GM19193 (cell line): ENCODE results near the gene CBX1.

Experiments
- POLR2A ChIP-seq: IDR thresholded peaks from 4 replicates; pipeline ENCODE4 v1.6.1; 2011; ENCODE audit not compliant: insufficient read depth, insufficient read length; ENCODE audit errors: extremely low read depth

Gene CBX1

DNA sequence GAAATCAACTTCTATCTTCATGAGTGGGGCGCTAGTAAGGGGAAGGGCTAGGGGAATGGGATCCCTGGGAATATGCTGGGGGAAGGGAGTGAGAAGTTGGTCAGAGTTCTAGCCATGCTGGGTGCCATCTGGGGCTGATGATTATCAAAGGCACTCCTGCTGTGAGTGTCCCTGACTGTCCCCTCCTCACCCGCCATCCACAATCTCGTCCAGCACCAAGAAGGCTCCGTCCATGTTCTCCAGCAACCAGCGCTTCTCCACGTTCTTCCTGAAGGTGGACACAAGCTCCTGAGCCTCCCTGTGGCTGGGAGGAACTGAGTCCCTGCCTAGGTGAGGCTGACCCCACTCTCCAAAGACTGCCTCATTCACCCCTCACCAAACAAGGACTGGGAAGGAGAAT is 69.3 kb downstream of the CBX1 start:
- no peak for TF ChIP-seq POLR2A

DNA sequence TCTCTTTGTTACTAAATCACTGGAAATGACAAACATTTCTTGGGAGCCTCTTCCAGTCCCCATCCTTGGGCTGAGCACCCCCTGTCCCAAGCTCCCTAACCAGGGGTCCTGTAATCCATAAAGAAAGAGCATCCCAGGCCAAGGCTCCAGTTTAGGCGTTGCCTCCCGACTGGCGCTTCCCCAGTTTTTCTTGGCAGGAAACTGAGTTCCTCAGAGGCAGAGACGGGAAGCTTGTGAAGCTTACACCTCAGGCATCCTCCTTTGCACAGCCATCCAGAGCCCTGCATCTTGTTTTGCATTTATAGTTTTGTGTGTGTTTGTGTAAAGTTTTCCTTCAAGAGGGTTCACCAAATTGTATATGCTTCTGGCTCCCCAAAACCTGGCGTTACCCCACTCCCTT is 70.7 kb downstream of the CBX1 start:
- TF ChIP-seq POLR2A, result no peak

DNA sequence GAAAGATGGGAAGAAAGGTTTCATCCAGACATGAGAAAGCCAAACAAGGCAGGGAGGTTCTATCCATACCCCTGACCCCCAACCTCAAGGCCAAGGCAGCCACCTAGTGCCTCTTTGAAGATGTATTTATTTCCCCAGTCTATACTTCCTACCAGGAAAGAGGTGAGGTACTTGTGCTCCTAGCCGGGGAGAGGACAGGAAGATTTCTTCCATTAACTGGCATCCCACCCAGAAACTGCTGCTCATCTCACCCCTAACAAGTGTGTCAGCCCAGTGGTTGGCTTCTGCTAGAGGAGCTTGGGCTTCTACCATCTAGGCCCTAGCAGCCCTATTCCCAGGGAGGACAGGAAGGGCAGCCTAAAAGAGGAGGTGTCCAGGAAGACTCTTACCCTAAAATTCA is 72.5 kb downstream of the CBX1 start:
- no peak for TF ChIP-seq POLR2A

DNA sequence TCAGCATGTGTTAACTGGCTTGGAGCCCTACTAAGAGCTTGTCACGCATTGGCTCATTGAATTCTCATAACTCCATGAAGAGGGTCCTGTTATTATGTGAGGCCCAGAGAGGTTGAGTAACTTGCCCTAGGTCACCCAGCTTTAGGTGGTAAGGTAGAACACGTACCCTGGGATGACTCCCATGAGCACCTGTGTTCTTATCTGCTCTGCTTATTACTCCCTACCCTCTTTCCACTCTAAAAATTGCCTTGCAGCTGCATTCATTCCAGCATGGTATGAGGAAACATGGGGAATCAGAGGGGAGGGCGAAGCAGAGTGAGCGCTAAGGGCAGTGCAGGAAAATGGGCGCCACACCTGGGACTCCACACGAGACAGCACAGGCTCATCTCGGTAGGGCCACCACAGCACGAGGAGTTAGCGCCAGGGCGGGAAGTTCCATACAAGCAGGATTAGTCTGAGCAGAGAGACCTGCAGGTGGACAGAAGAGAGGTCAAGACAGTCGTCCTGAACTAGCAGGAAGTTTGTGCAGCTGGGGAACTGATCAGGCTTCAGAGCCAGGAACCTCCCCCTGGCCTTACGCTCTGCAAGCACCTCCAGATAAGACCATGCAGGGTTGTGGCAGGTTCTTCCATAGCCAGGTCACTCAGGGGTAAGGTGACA is 73.8 kb downstream of the CBX1 start:
- TF ChIP-seq POLR2A, result no peak

DNA sequence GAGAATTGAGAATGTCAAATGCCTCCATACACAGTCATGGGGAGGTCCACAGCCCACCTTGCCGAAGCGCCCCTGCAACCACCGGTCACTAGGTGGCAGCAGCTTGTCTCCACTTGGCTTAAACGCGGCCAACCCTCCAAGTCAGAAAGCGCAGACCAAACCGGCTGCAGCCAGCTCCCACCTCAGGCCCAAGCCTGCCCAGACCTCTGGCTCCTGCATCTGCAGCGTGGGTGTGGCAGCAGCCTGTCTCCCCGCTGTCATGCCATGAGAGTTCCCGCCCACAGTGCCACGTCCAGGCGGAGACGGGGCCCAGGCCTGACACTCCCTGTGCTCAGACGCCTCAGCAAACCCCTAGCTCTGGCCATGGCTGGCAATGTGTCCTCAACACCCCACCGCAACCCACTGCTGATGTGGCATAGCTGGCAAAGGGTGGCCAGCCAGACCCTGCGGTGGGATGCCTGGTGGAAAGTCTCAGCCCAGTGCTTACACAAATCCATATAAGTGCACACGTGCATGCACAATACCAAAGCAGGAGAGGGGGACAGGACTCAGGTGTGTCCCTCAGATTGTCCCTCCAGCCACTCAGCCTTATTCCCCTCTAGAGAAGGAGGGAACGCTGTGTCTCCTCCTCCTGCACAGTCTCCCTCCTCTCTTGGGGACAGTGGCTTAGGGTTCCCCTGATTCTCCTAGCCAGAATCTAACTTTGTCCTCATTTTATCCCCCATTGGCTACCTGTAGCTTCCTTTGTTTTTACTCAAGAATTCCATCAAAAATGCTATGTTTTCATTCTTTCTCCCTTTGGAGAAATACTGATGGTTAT is 74.6 kb downstream of the CBX1 start:
- no peak for TF ChIP-seq POLR2A

DNA sequence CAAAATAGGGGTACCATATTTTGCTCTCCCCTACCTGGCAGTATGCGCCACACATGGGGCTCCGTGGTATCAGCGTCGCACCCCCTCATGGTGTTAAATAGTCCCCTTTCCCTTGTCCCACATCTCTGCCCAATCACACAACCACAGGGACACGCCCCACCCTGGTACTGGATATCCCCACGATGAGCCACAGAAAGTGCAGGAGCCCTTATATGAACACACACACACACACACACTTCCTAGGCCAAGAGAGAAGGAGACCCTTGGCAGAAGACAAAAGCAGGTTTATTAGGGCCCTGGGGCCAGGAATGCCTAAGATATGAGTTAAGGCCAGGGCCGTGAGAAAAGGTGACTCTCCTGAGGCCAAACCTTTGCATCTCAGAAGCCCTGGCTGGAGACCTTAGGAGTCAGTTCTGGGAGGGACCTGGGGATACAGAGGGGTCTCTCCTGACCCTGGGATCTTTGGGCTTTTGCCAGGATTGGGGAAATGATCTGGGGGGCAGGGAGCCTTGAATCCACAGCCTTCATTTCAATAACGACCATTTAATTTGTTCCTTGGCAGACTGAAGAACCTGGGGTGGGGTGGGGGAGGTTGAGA is 75.3 kb downstream of the CBX1 start:
- TF ChIP-seq POLR2A, result no peak

DNA sequence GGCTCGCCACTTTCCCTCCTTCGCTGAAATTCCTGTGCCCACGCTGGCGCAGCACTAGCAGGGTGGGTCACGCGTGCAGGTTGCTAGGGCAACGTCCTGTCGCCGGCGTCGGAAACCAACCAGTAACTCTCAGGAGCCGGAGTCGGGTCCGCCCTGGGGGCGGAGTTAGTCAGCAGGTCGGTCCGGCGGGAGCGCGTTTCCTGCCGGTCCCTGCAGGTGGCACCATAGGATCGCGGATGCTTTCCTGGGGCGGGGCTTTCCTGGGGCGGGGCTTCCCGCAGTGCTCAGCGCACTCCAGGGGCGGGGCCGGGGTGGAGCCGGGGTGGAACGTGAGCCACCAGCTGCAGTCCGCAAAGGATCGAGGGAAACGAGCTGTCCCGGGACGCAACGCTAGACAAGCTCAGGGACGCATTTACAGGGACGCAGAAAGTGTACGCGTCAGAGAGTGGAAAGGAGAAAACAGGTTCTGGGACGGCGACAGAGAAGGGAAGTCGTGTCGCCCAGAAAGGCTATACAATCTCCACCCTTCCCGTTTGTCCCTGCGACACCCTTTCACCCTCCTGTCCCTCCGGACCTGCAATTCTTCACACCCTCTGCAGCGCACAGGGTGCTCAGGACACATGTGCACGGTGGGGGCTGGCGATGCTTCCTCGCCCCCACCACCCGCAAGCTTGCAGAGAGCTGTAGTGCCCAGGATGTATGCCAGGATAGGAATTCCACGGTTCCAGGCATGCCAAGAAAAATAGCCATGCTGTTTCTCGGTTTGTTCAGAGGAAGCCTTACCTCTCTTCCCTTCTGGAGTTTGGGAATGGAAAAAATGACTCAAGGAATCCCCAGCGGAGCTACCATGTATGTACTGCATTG is 76.0 kb downstream of the CBX1 start:
- TF ChIP-seq POLR2A, result no peak

DNA sequence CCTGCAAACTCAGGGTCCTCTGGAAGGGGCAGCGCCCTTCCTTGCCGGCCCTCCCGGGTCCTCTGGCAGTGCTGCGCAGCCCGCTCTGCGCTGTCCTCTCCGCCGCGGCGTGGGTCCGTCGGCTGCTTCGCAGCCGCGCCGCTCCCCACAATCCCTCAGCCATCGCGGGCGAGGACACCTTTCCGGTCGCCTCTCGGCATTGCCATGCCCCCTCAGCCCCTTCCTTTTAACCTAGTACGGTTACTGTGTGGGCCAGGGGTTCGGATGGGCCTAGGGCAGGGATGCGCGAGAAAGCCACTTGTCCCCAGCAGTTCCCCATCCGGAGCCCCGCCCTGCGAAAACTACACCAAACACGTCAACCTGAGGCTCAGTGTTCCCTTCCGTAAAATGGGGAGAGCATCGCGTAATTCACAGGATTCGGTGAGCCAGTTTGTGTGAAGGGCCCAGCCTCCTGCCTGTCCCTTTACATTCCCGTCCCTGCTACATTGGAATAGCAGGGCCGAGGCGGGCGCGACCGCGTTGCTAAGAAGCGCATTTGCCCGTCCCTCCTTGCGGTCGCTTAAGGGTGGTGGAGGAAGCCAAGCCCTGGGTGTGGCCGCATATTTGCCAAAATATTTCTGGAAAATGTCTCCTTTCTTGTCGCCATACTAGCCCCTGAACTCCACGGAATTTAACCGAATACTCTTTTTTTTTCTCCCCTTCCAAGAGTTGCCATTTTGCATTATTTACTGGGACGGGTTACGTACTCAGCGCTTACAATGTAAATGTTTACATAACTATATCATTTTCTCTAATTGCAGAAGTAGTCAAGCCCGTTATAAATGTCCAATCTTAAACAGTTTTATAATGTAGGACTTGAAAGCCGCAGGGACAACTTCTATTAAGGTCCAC is 76.9 kb downstream of the CBX1 start:
- TF ChIP-seq POLR2A, result no peak

DNA sequence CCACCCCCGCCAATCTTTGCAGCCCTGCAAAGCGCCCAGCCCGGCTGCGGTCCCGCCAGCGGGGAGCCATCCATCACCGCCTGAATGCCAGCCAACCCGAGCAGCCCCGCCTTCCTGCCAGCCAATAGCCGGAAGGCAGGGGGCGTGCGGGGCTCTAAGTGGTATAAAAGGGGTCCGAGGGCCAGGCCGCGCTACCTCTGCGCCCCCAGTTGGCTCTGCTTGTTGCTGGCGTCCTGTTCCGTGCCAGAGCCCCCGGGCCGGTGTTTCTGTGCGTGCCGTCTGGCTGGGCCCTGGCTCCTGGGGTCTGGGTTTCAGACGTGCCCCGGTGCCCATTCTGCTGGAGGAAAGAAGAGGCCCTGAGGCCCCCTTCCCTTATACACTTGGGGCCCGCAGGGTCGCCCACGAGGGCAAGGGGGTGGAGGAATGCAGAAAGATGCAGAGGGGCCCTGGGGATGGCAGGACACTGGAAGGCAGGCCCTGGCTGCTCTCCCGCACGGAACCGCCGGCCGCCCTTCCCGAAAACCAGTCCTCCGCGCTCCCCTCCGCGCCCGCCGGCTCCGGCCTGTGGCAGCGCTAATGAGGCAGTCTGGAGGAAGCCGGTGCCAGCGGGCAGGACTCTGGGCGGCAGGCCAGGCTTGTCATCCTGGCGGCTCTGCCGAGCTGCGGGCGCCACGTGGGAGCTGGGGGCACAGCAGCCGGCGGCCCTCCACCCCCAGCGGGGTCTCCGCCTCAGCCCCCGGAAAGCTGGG is 77.7 kb downstream of the CBX1 start:
- TF ChIP-seq POLR2A, result no peak

DNA sequence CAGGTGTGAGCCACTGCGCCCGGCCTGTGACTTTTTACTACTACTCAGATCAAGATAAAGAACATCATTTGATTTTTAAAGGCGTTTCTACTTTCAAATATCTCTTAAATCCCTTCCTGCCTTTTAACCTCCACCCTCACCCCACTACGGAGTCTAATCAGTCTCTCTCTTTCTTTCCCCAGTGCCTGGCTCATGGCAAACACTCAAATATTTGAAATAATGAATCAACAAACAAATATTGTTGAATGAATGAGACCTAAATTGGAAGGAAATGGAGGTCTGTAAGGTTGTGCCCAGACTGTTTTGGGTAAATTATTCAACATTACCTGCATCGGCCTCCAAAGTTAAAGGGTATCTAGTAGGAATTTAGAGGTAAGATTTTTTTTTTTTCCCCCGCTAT is 78.4 kb downstream of the CBX1 start:
- TF ChIP-seq POLR2A, result no peak

DNA sequence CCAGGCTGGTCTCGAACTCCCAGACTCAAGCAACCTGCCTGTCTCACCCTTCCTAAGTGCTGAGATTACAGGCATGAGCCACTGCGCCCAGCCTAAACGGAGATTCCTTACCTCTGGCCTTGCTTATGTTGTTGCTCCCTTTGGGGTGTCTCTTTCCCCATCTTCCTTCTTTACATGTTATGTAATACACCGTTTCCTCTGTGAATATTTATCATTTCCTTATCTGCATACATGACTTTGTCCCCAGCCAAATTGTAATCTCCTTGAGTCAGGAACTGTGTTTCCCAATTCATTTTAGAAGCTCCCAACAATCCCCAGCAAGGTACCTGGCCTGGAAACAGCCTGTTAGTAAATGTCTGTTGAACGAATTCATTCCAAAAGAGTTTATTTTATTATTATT is 79.3 kb downstream of the CBX1 start:
- no peak for TF ChIP-seq POLR2A
